Skin epidermis (tissue), 12 donors: Measurements from ENCODE around the gene FADS1.

Source experiments
- H3K27ac ChIP-seq, 21 experiments: fragments of 200-600 bp; sonication (generic) in 11 of 21; one replicate each; pipeline ENCODE4 v1.5.0; 2020; ENCODE audit warnings: mild to moderate bottlenecking in 3 of 21, inconsistent platforms in 2 of 21, moderate library complexity in 2 of 21
- H3K4me3 ChIP-seq, 7 experiments: fragments of 200-600 bp; sonication (generic) in 2 of 7; one replicate each; pipeline ENCODE4 v1.5.0; 2020; ENCODE audit warnings: inconsistent platforms in 2 of 7, mild to moderate bottlenecking in 2 of 7, moderate library complexity in 1 of 7

Gene FADS1

GRCh38 chr11:61751384-61751783, 65.4 kb downstream of the FADS1 start:
- Histone ChIP-seq H3K27ac (no peak overlapping the region), H3K4me3 (no peak overlapping the region)

DNA sequence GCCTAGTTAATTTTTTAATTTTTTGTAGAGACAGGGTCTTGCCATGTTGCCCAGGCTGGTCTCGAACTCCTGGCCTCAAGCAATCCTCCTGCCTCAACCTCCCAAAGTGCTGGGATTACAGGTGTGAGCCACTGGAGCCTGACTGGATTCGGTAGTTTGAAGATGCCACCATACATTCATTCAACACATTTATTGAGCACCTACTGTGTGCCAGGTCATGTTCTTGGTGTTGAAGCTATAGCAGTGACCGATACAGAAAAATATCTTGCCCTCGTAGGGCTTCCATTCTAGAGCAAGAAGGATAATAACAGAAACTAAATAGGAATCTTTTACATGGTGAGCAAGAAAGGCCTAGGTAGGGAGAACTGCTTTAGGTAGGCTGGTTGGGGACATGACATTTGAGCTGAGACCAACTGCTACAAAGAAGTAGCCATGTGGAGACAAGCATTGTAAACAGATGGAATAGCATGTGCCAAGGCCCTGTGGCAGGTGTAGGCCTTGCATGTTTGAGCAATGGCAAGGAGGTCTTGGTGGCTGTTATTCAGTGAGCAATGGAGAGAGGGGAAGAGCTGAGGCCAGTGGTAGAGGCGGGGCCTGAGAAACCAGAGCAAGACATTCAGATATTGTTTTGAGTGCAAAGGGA, 66.1 kb downstream of the FADS1 start:
- Histone ChIP-seq H3K27ac (no peak overlapping the region), H3K4me3 (no peak overlapping the region)
